Sigmoid colon (tissue), 7 donors: Measurements from ENCODE around the gene C21orf91. TPM values are rescaled to one million over a fixed set of nuclear protein-coding genes. Genes with fewer than 3 reads are reported as not detected.

ENCODE experiments used
- DNase-seq: peaks from one replicate; pipeline ENCODE4 v3.0.0-alpha.2; 2019
- H3K27ac ChIP-seq, 4 donors: fragments of 200-600 bp; sonication (generic); one replicate each; pipeline ENCODE4 v1.5.1; 2016 to 2019; ENCODE audit warnings: mild to moderate bottlenecking in 1 of 4
- H3K27me3 ChIP-seq, 3 donors: fragments of 200-600 bp; sonication (generic); one replicate each; pipeline ENCODE4 v1.5.1; 2019; ENCODE audit warnings: mild to moderate bottlenecking in 1 of 3
- H3K36me3 ChIP-seq, 4 donors: fragments of 200-600 bp; sonication (generic); one replicate each; pipeline ENCODE4 v1.5.1; 2016 to 2019
- H3K4me1 ChIP-seq, 4 donors: fragments of 200-600 bp; sonication (generic); one replicate each; pipeline ENCODE4 v1.5.1; 2017 to 2019
- H3K4me3 ChIP-seq, 4 donors: fragments of 200-600 bp; sonication (generic); one replicate each; pipeline ENCODE4 v1.5.1; 2017 to 2019; ENCODE audit warnings: mild to moderate bottlenecking in 2 of 4, moderate library complexity in 1 of 4
- H3K9me3 ChIP-seq, 4 donors: fragments of 200-600 bp in 3 of 4; sonication (generic) in 3 of 4; one replicate each; pipeline versions ENCODE4 v1.5.1 to v1.6.1; 2013 to 2019
- EP300 ChIP-seq, 4 donors: sonication (generic); formaldehyde crosslinking; IDR thresholded peaks; one replicate each; pipeline ENCODE4 v1.6.1; 2017; ENCODE audit warnings: antibody characterized with exemption in 4 of 4
- POLR2A ChIP-seq, 2 donors: fragments of 450-650 bp; IDR thresholded peaks; one replicate each; pipeline ENCODE4 v1.6.1; 2016; ENCODE audit warnings: antibody characterized with exemption in 2 of 2, mild to moderate bottlenecking in 2 of 2, moderate library complexity in 2 of 2
- POLR2AphosphoS5 ChIP-seq, 4 donors: sonication (generic); formaldehyde crosslinking; IDR thresholded peaks; one replicate each; pipeline ENCODE4 v1.6.1; 2017; ENCODE audit warnings: antibody characterized with exemption in 4 of 4
- WGBS, 2 donors: extraction: QIAGEN DNeasy Blood & Tissue Kit; methylation state at CpG; one replicate each; pipeline ENCODE4 v1.1.7; 2013; 5-methylcytosine and 5-hydroxymethylcytosine counted together
- intact Hi-C: fragments of 100-400 bp; cut with DNase I; formaldehyde crosslinking; loops from one replicate; pipeline ENCODE4 v1.15.1; 2023
- polyA plus RNA-seq, 3 donors: library from polyadenylated mRNA; stranded (reverse); fragments of 200-250 nt; gene quantifications; one replicate each; pipeline ENCODE4 v1.2.3, GENCODE V29; 2013
- total RNA-seq, 4 donors: library from RNA; depleted of rRNA; stranded (reverse); fragments of >200 nt; gene quantifications; one replicate each; pipeline ENCODE4 v1.1.0, GENCODE V29; 2016
- TF ChIP-seq, protein P1 (sequence below), 4 experiments: fragments of 450-650 bp in 3 of 4; fragments of 200-600 bp in 1 of 4; IDR thresholded peaks; one replicate each; pipeline ENCODE4 v1.5.1; 2016 to 2019; ENCODE audit warnings: antibody characterized with exemption in 4 of 4, mild to moderate bottlenecking in 3 of 4, moderate library complexity in 2 of 4
- donor health status: healthy with polysubstance abuse.
- donor health status: Bipolar disorder and iron deficiency.
- donor health status: healthy.

C21orf91 gene
- total and polyA plus RNA-seq, 7 donors = 2.4 to 12.8 (median 6.4) TPM

DNA sequence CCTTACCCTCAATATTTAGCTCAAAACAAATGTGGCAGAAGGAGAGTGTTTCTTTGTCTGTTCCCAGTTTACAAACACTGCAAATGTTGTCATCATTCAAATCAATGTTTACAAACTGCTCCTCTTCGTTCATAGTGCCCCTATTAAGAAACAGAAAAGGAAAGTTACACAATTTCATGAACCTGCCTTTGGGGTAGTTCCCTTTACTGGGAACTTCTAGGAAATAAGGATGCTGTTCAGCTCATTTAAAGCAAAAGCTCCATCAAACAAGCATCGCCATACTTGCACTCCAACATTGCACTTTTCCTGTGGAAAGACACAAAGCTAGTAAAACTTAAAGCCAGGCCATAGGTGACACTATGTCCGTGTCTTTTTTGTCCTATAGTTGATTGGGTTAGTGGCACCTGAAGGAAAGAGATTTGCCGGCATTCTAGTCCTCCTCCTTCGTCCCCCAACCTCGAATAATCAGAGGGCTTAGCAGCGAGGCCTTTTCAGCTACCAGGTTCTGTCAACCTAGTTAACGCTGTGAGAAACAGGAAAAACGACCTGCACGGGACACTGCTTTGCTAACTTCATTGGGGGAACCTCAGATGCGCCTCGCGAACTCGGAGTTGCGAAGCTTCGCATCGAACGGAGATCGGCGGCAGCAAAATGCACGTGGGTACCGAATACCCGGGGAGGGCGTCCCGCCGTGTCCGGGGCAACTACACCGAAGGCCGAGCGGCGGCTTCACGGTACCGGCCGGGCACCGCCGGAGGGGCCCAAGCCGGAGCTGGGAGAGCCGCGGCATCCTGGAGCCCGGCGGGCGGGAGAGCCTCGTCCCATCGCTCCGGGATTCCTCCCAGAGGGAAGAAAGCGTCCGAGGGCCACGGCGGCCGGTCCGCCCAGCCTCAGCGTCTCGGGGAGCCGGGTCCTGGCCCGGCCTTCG is 706 bp downstream of the C21orf91 start:
- H3K4me3 ChIP-seq = peak overlapping the region; percentile 59 to 95 (median 94)
- intact Hi-C loops = loop anchor here (5.0 kb wide), 1 partner anchor 206 kb away; the partner anchor contains the start of gene BTG3
- H3K9me3 ChIP-seq = no peaks in the 10 kb centered on the region
- DNase-seq = peak; percentile 68
- H3K27ac ChIP-seq = peak overlapping the region; percentile 86 to 93 (median 88)
- no peaks in the 10 kb centered on the region for H3K27me3 ChIP-seq
- 1% methylated on average over 56 of the region's 56 CpGs for WGBS, 2 donors
- peaks cover 0 to 14% (median 0%) of the 10 kb centered on the region in 4 donors for H3K36me3 ChIP-seq
- H3K4me1 ChIP-seq = peaks cover 0 to 28% (median 18%) of the 10 kb centered on the region in 4 donors
- TF ChIP-seq POLR2AphosphoS5 (IDR thresholded peaks at IDR 0.05) (peak in 1 of 4 donors; percentile 28), POLR2A (IDR thresholded peaks at IDR 0.05) (peak in 1 of 2 donors; percentile 14)
- TF ChIP-seq, protein P1, sequence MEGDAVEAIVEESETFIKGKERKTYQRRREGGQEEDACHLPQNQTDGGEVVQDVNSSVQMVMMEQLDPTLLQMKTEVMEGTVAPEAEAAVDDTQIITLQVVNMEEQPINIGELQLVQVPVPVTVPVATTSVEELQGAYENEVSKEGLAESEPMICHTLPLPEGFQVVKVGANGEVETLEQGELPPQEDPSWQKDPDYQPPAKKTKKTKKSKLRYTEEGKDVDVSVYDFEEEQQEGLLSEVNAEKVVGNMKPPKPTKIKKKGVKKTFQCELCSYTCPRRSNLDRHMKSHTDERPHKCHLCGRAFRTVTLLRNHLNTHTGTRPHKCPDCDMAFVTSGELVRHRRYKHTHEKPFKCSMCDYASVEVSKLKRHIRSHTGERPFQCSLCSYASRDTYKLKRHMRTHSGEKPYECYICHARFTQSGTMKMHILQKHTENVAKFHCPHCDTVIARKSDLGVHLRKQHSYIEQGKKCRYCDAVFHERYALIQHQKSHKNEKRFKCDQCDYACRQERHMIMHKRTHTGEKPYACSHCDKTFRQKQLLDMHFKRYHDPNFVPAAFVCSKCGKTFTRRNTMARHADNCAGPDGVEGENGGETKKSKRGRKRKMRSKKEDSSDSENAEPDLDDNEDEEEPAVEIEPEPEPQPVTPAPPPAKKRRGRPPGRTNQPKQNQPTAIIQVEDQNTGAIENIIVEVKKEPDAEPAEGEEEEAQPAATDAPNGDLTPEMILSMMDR (IDR thresholded peaks at IDR 0.05) = no peak

DNA sequence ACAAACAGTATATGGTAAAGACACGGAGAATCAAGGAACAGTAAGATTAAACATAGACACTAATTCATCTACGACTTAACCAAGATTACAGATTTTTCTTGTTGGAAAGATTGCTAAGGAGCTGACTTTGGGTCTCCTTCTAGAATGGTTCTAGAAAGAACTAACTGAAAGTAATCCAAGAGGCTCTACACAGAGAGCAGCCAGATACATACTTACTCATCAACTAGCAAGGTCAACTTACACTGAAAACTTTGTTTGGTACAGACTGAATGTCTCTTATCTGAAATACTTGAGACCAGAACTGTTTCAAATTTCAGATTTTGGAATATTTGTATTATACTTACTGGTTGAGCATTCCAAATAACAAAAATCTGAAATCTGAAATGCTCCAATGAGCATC is 5.8 kb downstream of the C21orf91 start:
- no peaks in the 10 kb centered on the region for H3K27me3 ChIP-seq

DNA sequence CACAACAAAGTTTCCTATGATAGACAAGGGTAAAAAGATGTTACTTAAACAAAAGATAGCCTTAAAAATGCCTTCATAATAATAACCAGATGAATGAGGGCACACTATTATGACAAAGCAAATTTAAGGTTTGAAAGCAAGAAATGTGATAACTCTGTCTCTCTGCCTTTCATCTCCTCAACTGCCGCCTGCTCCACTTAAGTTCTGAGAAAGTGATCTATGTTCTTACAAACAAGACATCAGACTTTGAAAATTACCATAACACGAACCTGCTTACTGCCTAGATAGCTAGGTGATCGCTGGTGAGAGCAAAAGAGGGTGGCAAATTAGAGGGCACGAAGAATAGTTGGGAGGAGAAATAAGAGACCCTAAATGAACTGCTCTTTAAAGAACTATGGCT is 13.2 kb downstream of the C21orf91 start:
- no peaks in the 10 kb centered on the region for H3K4me1 ChIP-seq
- no peak overlapping the region for H3K4me3 ChIP-seq
- intact Hi-C loops = no loop called here
- no peak overlapping the region for H3K27ac ChIP-seq
- TF ChIP-seq POLR2AphosphoS5 (IDR thresholded peaks at IDR 0.05) (no peak), POLR2A (IDR thresholded peaks at IDR 0.05) (no peak)
- H3K27me3 ChIP-seq = no peaks in the 10 kb centered on the region
- peaks cover 0 to 11% (median 1%) of the 10 kb centered on the region in 4 donors for H3K9me3 ChIP-seq
- H3K36me3 ChIP-seq = peaks cover 4 to 31% (median 13%) of the 10 kb centered on the region in 4 donors
- 91 to 97% methylated on average over 4 of the region's 4 CpGs for WGBS, 2 donors
- no peak for DNase-seq

More for the DNA sequence above, 5.8 kb downstream of the C21orf91 start:
- TF ChIP-seq, protein P1 (IDR thresholded peaks at IDR 0.05) = no peak
- TF ChIP-seq POLR2A (IDR thresholded peaks at IDR 0.05) (no peak), POLR2AphosphoS5 (IDR thresholded peaks at IDR 0.05) (no peak), EP300 (IDR thresholded peaks at IDR 0.05) (no peak)
- Histone ChIP-seq H3K4me1 (peaks cover 0 to 23% (median 18%) of the 10 kb centered on the region in 4 donors), H3K27ac (no peak overlapping the region), H3K9me3 (peaks cover 0 to 5% (median 0%) of the 10 kb centered on the region in 4 donors), H3K36me3 (peaks cover under 1 to 48% (median 10%) of the 10 kb centered on the region in 4 donors), H3K4me3 (no peak overlapping the region)
- DNase-seq = no peak
- WGBS, 2 donors = 93 to 97% methylated on average over 2 of the region's 2 CpGs
- intact Hi-C loops = no loop called here

DNA sequence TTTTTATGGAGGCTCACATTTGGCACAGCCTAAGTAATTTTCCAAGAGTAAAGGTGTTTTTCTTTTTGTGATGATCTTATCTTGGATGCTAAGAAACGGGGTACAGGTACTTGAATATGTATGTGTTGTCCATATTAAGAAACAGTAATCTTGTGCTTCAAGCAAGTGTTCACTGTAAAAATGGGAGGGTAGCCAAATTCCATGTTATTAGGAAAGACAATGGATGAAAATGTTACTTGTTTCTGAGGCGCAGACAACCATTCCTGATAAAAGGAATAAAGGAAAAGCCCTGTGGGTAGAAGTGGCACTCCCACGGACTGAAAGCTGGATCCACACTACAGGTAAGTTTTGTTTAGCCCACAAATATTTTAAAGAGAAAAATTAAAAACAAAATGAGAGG is 15.6 kb downstream of the C21orf91 start:
- TF ChIP-seq EP300 (IDR thresholded peaks at IDR 0.05) = no peak
- no peak for TF ChIP-seq POLR2A (IDR thresholded peaks at IDR 0.05)
- no peak for TF ChIP-seq POLR2AphosphoS5 (IDR thresholded peaks at IDR 0.05)
- TF ChIP-seq, protein P1 (IDR thresholded peaks at IDR 0.05) = no peak
- H3K27ac ChIP-seq = no peak overlapping the region

DNA sequence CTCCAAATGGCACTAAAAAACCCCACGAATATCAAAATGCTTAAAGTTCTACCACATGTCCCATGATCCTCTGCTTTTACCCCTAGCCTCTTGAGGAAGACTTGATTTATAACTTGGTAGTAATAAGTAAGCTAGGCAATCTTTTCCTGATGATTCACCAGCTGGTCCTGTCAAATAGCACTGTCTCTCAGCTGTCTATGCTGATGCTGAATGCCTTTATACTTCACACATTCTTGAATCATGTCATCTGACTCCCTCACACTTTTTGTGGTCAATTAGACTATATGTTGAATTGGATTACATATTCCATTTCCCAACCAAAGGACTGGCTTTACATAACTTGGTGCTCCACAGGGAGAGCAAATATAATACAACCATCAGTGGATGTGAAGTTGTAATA is 16.6 kb downstream of the C21orf91 start:
- intact Hi-C loops = no loop called here
- H3K4me3 ChIP-seq = no peak overlapping the region
- TF ChIP-seq, protein P1 (IDR thresholded peaks at IDR 0.05) = no peak
- no peaks in the 10 kb centered on the region for H3K9me3 ChIP-seq
- no peak for DNase-seq
- H3K27me3 ChIP-seq = no peaks in the 10 kb centered on the region
- no peak overlapping the region for H3K27ac ChIP-seq
- H3K36me3 ChIP-seq = peaks cover 0 to 1% (median 0%) of the 10 kb centered on the region in 4 donors
- H3K4me1 ChIP-seq = peaks cover 0 to 21% (median 7%) of the 10 kb centered on the region in 4 donors
- 79 to 85% methylated on average over 1 of the region's 1 CpG for WGBS, 2 donors

More for the DNA sequence above, 15.6 kb downstream of the C21orf91 start:
- H3K9me3 ChIP-seq = peaks cover 0 to 7% (median 1%) of the 10 kb centered on the region in 4 donors
- peaks cover 0 to 12% (median 3%) of the 10 kb centered on the region in 4 donors for H3K4me1 ChIP-seq
- peaks cover 4 to 11% (median 6%) of the 10 kb centered on the region in 4 donors for H3K36me3 ChIP-seq
- intact Hi-C loops = no loop called here
- no peaks in the 10 kb centered on the region for H3K27me3 ChIP-seq
- 91 to 92% methylated on average over 3 of the region's 3 CpGs for WGBS, 2 donors
- no peak for DNase-seq
- H3K4me3 ChIP-seq = no peak overlapping the region
